NCI-H2227 treated with DMSO at 0.1 percent for 48 hours (cell line): ENCODE data around the gene TNFSF12.
"Not testable (repeated sequence)": the region's sequence is repeated elsewhere in the genome, so short reads cannot be mapped to it uniquely, and the experiment has no call there.

Source experiments
- DNase-seq: peaks from one replicate; lab custom pipeline; 2025; lab: John Stamatoyannopoulos, UW

Gene TNFSF12

DNA sequence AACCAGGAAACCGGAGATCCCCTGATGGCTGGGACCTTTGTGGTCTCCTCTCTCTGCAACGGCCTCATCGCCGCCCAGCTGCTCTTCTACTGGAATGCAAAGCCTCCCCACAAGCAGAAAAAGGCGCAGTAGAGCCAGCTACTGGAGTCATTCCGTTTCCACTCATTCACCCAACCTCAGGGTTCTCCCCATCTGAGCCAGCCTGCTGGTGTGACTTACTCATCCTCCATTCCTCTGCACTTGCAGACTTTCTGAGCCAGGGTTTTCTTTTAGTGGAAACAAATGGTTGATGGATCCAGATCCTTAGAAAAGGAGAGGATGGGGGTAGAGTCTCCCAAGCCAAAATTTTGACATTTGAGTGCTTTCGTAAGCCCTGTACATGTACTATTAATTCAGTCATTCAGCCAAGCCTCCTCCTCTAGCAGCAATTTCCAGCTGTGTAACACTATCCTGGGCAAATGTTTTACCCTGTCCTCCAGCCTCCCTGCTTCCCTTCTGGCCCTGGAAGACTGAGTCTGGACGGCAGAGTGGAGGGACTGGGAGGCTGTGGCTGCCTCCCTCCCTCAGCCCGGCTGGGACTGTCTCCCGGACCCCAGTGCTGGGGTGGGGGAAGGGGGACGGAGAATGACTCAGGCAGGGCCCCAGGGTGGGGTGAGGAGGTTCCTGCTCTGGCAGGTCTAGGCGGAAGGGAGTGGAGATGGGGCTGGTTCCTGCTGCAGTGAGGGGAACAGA is 38.7 kb downstream of the TNFSF12 start:
- no peak for DNase-seq

DNA sequence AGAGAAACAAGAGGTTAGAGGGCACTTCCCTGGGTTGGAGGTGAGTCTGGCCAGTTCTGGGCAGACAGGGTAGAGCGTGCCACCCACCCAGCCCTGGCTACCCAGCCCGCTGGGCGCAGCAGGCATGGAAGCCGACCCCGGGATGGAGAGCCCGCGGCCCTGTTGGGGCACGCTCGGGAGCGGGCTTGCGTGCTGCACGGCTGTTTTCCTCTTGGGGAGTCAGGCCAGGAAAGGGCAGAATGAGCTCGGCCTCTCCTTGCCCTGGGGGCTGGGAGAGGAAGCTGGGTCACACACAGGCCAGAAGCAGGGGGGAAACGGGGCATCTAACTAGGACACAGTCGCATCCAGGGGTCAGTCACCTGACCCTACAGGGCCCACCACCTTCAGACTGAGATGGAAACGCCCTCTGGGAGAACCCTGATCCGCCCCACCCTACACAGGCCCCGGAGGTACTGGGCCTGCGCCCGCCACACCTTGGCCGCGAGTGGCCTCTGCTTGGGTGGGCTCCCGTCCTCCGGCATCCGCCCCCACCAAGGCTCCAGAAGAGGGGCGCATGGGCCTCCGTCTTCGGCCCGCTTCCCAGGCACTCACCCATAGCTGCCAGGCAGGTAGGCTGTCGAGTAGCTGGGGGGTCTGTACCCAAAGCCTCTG is 39.8 kb downstream of the TNFSF12 start:
- no peak for DNase-seq

DNA sequence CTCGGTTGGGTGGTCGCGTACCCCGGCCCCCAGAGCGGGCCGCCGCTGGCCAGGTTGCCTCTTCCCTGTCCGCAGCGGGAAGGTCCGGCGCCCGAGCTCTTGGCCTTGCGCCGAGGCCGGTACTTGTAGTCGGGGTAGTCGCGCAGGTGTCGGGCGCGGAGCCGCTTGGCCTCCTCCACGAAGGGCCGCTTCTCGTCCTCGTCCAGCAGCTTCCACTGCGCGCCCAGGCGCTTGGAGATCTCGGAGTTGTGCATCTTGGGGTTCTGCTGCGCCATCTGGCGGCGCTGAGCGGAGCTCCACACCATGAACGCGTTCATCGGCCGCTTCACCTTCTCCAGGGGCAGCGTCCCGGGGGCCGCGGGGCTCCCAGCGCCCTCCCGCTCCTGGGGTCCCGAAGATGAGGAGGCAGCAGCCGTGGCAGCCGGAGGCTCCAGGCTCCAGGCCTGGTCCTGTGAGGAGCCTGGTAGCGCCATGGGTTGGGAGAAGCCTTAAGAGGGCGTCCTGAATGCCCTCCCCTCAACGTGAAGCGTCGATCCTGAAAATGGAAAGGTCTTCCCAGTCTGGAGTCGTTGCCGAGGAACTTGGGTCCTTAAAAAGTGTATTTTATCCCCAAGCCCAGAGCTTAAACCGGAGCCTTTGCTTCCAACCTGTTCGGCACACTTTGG is 40.5 kb downstream of the TNFSF12 start:
- no peak for DNase-seq

DNA sequence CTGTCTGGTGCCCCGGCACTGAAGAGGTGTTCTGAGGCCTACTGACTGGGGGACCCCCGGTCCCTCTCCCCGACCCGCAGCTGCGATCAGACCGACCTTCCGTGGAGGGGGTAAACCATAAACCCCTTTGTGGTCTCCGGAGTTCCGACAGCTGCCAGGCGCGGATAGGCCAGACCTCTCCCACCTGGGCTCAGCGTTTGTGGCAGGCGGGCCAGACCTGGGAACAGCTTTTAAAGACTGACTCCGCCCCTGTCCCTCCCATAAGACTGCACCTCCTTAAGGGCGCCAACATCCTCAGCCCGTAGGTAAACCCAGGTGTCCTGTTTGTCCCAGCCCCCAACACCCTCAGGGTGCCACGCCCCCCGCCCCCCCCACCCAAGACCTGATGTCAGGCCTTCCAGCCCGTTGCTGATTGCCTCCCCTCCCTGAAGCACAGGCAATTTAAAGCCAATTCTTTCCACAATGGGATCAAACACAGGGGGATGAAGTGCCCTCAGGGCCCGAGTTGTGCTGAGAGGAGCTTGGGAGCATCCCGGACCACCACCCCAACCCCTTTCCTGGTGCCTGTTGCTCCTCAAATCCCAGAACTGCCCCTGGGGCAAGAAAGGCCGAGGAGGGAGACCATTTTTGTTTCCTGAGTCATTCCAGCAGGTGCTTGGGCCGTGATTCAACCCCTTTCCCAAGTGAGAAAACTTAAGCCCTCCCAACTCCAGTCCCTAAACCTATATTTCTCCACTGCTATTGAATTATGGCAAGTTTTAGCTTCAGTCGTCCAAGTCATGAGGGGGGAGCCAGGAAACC is 41.2 kb downstream of the TNFSF12 start, which contains the start of gene SOX15:
Gene SOX15, minus strand, starts transcription at position 204 of the 801 bp plus-strand sequence. CDS start 418 bp downstream, outside the sequence.
- DNase-seq, result no peak

DNA sequence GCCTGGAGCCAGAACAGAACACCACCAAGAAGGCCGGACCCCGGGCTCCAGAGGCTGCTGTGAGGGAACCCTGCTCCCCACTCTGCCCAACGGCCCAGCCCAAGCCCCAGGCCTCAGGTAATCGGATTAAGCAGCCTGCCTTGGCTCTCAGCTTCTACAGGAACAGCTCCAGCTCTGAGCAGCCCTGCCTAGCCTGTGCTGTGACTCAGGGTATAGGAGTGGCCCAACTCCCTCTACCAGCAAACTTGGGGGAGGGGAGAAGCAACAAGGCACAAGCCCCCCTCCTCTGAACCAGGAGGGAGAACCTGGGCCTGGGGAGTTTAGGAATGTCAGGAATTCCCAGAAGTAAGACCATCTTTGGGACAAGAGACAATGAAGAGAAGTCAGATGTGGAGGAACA is 41.9 kb downstream of the TNFSF12 start:
- no peak for DNase-seq

DNA sequence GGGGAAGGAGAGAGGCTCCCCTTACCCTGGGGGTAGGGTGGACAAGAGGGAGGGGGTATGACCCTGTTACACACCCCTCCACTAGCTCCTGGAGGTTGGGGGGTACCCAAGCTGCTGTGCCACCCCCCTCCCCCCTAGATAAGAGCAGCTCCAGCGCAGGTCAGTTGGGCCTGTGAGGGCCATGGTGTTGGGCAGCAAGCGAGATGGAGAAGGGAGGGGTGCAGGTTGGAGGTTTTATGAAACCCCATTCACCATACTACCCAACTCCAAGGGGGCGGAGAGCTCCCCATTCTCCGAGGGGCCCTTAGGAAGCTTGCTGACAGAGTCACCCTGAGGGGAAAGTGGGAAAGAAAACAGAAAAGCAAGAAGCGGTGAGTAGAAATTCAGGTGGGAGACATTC is 42.7 kb downstream of the TNFSF12 start:
- no peak for DNase-seq

DNA sequence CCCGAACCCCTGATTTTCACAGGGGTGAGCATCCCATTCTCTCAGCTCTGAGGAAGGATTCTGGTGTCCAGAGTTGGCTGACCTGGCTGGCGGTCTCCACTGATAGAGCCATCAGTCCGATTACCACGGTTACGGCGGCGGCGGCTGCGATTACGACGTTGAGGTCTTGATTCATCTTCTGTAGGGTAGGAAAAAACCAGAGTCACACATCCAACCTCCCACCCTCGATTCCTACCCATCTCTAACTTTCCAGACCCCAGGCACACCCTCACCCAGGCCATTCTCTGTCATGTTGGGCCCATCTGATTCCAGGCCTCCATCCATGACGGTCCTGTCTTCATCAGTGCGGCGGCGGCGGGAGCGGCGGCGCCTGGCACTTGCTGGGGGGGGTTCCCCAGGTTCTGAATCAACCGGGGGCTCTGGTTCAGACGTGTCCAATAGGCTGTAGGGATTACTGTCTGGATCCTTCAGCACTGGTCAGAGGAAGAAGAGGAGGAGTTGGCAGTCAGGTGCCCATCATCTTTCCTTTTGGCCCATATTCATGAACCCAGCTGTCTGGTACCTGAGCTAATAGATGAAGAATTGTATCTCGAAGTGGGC is 43.7 kb downstream of the TNFSF12 start:
- no peak for DNase-seq

DNA sequence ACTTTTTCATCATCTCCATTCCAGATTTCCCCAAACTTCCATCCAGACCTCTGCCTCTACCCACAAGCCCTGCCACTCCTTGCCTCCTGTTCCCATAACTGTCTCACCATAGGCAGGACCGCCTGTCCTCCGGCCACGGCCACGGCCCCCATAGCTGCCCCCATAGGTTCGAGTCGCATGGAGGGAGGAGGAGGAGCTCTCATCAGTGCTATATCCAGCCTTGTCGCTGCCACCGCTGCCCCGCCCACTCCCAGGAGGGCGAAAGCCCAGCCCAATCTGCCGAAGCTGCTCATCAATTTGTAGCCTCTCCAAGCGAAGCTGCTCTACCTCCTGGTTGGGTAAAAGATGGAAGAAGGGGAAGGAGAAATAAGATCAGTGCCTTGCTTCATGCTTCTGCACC is 44.4 kb downstream of the TNFSF12 start:
- no peak for DNase-seq

DNA sequence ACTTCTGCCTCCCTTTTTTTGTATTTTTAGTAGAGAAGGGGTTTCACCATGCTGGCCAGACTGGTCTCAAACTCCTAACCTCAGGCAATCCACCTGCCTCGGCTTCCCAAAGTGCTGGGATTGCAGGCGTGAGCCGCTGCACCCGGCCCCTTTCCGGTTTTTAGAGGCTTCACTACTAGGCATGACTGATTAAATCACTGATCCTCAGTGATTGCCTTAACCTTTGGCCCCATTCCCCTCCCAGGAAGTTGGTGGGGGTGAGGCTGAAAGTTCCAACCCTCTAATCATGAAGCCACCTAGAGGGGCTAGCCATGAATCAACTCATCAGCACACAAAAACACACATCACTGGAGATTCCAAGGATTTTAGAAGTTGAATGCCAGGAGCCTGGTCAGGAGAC is 48.7 kb downstream of the TNFSF12 start:
- not testable (repeated sequence) for DNase-seq

DNA sequence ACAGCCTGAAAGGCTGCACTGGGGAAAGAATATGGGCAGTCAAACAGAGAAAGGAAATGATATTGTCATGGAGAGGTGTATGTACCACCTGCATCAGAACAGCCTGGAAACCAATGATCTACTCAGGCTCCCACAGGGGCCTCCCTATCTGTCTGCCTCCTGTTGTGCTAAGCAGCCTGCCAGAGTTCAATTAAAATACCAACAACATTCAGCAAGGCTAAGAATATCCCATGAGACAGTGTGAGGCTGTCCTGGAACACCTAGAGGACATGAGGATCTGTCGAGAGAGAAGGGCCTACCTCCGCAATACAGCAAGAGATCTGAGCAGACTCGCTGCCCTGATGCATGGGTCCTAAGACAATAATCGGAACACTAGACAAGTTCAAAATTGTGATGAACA is 57.4 kb downstream of the TNFSF12 start:
- DNase-seq, result no peak
